ENCODE results near the gene RCBTB2. TPM values are rescaled to one million over a fixed set of nuclear protein-coding genes. Genes with fewer than 3 reads are reported as not detected.

Gene RCBTB2
- total and polyA plus RNA-seq, 2 donors (not counting 3 experiments of a cell fraction or from before 2014, with no cell fraction given): 10.7 to 12.6 TPM

- no peaks in the 10 kb centered on the region for H4K20me1 ChIP-seq (replicated peaks; ENCODE audit: control insufficient read depth, extremely low read depth, insufficient read depth, low read length)
- CTCF ChIA-PET: interaction anchor here (1.0 to 3.0 kb wide), 4 partner anchors 30 to 163 kb away, joined by 3 to 13 read pairs (median 7); no protein-coding TSS in a partner anchor
- no peak overlapping the region for H3K4me2 ChIP-seq (ENCODE audit: insufficient read depth, low read length)
- dilution Hi-C loops (cut with MboI; ENCODE audit: extremely low pct_ligation_motif_present, low sequenced_read_pairs) (no loop called here), intact Hi-C loops (cut with micrococcal nuclease) (no loop called here)
- H3K4me3 ChIP-seq (replicated peaks in 1 of 3; ENCODE audit: insufficient read depth in 1 of 3, low read depth in 1 of 3, low read length in 3 of 3): no peak overlapping the region
- H3K36me3 ChIP-seq (ENCODE audit: control insufficient read depth in 2 of 2, extremely low read depth in 1 of 2, insufficient read depth in 2 of 2, low read length in 2 of 2): no peaks in the 10 kb centered on the region
- TF ChIP-seq FOS (IDR thresholded peaks at IDR 0.05; ENCODE audit: borderline replicate concordance, insufficient read depth, low read length): no peak
- no peak for TF ChIP-seq CTCF (IDR thresholded peaks at IDR 0.05; ENCODE audit: extremely low read depth in 1 of 2, insufficient read depth in 1 of 2, low read depth in 1 of 2, low read length in 2 of 2)
- TF ChIP-seq POLR2AphosphoS5 (IDR thresholded peaks at IDR 0.05; ENCODE audit: insufficient read depth, low read depth, low read length): no peak
- TF ChIP-seq POLR2A (IDR thresholded peaks at IDR 0.05; ENCODE audit: low read depth, low read length): no peak
- TF ChIP-seq MAX (IDR thresholded peaks at IDR 0.05; ENCODE audit: insufficient read depth, insufficient read length): no peak
- TF ChIP-seq GATA2 (IDR thresholded peaks at IDR 0.05; ENCODE audit: insufficient read depth, insufficient read length, low read depth, low read length): no peak
- TF ChIP-seq JUN (IDR thresholded peaks at IDR 0.05; ENCODE audit: borderline replicate concordance, insufficient read depth, insufficient read length, low read depth): no peak
- no peak for TF ChIP-seq MYC (IDR thresholded peaks at IDR 0.05; ENCODE audit: low read depth, low read length)
- TF ChIP-seq EZH2 (IDR thresholded peaks at IDR 0.05; ENCODE audit: borderline replicate concordance, low read depth, low read length, severe bottlenecking): no peak
- FAIRE-seq (no peak), DNase-seq (ENCODE audit: low read depth, low spot score) (peak; percentile 78)
- BruUV-seq (replicated peaks): no TSS peak
- peaks cover 48% of the 10 kb centered on the region for H3K4me1 ChIP-seq (ENCODE audit: control insufficient read depth, extremely low read depth, insufficient read depth, low read length)
- H3K79me2 ChIP-seq (ENCODE audit: control insufficient read depth, insufficient read depth, low read length): no peaks in the 10 kb centered on the region
- H3K9me3 ChIP-seq (replicated peaks; ENCODE audit: control insufficient read depth, insufficient read depth, low read length): no peaks in the 10 kb centered on the region
- no peak overlapping the region for H2AFZ ChIP-seq (ENCODE audit: low read depth, low read length)
- no peaks in the 10 kb centered on the region for H3K9me1 ChIP-seq (replicated peaks; ENCODE audit: control insufficient read depth, extremely low read depth, insufficient read depth, low read length)
- H3K9ac ChIP-seq (replicated peaks; ENCODE audit: extremely low read depth, insufficient read depth, low read length): no peak overlapping the region
- H3K27ac ChIP-seq (ENCODE audit: insufficient read depth, low read depth, low read length): no peak overlapping the region
- POLR2A ChIA-PET: interaction anchor here (1.8 kb wide), 1 partner anchor 36 kb away, joined by 5 read pairs; no protein-coding TSS in a partner anchor
- no peaks in the 10 kb centered on the region for H3K27me3 ChIP-seq (ENCODE audit: control insufficient read depth in 2 of 2, insufficient read depth in 2 of 2, low read length in 2 of 2)
These were observed 36.4 kb downstream of the RCBTB2 start for GRCh38 chr13:48496271-48497161.

All from endothelial cell of umbilical vein (primary cell).